C4-2B (cell line): ENCODE measurements around the gene SEZ6L.

Source experiments
- ZFX ChIP-seq: fragments of 450-650 bp; IDR thresholded peaks from 2 replicates; pipeline ENCODE4 v1.6.1; 2017
- TF ChIP-seq, protein P1 (sequence below): fragments of 450-650 bp; conservative IDR thresholded peaks from 2 replicates; pipeline ENCODE4 v1.5.1; 2017; ENCODE audit warnings: mild to moderate bottlenecking

DNA sequence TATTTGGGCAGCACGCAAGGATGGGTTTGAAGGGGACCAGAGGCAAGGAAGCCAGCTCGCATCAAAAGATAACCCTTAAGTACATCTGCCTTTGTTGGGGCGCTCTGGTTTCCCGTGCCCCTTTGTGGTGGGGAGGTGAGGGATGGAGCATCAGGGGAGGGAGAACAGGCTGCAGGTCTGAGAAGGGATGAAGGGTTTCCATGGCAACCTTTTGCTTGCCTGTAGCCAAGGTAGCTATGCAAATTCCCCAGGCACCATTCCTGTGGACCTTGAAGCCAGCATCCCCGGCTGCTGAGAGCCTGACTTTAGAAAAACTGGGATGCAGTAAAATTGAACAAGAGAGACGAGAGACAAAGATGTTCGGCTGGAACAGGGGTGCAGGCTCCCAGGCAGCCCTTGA is 75.7 kb downstream of the SEZ6L start:
- TF ChIP-seq, protein P1, sequence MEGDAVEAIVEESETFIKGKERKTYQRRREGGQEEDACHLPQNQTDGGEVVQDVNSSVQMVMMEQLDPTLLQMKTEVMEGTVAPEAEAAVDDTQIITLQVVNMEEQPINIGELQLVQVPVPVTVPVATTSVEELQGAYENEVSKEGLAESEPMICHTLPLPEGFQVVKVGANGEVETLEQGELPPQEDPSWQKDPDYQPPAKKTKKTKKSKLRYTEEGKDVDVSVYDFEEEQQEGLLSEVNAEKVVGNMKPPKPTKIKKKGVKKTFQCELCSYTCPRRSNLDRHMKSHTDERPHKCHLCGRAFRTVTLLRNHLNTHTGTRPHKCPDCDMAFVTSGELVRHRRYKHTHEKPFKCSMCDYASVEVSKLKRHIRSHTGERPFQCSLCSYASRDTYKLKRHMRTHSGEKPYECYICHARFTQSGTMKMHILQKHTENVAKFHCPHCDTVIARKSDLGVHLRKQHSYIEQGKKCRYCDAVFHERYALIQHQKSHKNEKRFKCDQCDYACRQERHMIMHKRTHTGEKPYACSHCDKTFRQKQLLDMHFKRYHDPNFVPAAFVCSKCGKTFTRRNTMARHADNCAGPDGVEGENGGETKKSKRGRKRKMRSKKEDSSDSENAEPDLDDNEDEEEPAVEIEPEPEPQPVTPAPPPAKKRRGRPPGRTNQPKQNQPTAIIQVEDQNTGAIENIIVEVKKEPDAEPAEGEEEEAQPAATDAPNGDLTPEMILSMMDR = no peak
- no peak for TF ChIP-seq ZFX
